ENCODE data around the gene S100P. TPM values are rescaled to one million over a fixed set of nuclear protein-coding genes. Genes with fewer than 3 reads are reported as not detected.

Gene S100P
- total and polyA plus RNA-seq, 9 donors = 0.37 to 2.1 (median 0.86) TPM; not detected in 3

DNA sequence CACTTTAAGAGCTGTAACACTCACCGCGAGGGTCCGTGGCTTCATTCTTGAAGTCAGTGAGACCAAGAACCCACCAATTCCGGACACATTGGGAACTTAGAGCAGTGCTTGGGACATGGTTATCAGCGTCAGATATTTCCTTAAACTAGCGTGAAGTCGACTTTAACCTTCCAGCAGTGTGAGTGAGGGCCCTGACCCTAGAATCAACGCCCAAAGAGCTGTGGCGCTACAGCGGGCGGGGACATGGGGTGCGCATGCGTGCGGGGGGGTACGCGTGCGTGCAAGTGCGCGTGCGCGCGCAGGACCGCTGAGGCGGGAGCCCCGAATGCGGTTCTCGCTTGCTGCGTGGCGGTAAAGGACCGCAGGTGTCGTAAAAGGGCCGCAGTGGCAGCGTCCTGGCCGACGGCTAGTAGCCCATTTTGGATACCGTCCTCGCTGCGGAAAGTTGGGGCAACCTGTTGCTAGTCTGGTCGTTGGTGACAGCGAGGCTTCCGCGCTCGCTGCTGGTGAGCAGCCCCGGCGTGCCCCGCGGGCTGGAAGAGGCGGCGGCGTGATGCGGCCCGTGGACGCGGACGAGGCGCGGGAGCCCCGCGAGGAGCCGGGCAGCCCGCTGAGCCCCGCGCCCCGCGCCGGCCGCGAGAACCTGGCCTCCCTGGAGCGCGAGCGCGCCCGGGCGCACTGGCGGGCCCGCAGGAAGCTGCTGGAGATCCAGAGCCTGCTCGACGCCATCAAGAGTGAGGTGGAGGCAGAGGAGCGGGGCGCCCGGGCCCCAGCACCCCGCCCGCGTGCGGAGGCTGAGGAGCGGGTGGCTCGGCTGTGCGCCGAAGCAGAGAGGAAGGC lies 19.8 kb upstream of the S100P start:
- TF ChIP-seq CTCF (IDR thresholded peaks at IDR 0.05) = no peak
- no peak for TF ChIP-seq POLR2A (IDR thresholded peaks at IDR 0.05)
- TF ChIP-seq EP300 (IDR thresholded peaks at IDR 0.05) = no peak
- intact Hi-C loops (cut with DNase I) = no loop called here
- Histone ChIP-seq H3K9me3 (no peaks in the 10 kb centered on the region), H3K27ac (peak overlapping the region; percentile 43 to 79), H3K4me1 (ENCODE audit: insufficient read depth) (peaks cover 19% of the 10 kb centered on the region), H3K36me3 (no peaks in the 10 kb centered on the region), H3K27me3 (no peaks in the 10 kb centered on the region), H3K4me3 (peak overlapping the region; percentile 81)
- peak; percentile 95 to 97 (median 95) for DNase-seq
- 0 to 1% (median 1%) methylated on average over 78 to 89 of the region's 89 CpGs for WGBS, 3 donors

- TF ChIP-seq POLR2A (IDR thresholded peaks at IDR 0.05) (no peak), EP300 (IDR thresholded peaks at IDR 0.05) (no peak), CTCF (IDR thresholded peaks at IDR 0.05) (no peak)
- no peaks in the 10 kb centered on the region for H3K36me3 ChIP-seq
- intact Hi-C loops (cut with DNase I) = no loop called here
- no peaks in the 10 kb centered on the region for H3K27me3 ChIP-seq
- H3K9me3 ChIP-seq = no peaks in the 10 kb centered on the region
- H3K27ac ChIP-seq = peak overlapping the region; percentile 43 to 79
- peaks cover 19% of the 10 kb centered on the region for H3K4me1 ChIP-seq (ENCODE audit: insufficient read depth)
- peak overlapping the region; percentile 81 for H3K4me3 ChIP-seq
- WGBS, 3 donors = 3 to 5% (median 4%) methylated on average over 40 of the region's 40 CpGs
- no peak for DNase-seq
These were observed 19.1 kb upstream of the S100P start for GRCh38 chr4:6674500-6675149.

DNA sequence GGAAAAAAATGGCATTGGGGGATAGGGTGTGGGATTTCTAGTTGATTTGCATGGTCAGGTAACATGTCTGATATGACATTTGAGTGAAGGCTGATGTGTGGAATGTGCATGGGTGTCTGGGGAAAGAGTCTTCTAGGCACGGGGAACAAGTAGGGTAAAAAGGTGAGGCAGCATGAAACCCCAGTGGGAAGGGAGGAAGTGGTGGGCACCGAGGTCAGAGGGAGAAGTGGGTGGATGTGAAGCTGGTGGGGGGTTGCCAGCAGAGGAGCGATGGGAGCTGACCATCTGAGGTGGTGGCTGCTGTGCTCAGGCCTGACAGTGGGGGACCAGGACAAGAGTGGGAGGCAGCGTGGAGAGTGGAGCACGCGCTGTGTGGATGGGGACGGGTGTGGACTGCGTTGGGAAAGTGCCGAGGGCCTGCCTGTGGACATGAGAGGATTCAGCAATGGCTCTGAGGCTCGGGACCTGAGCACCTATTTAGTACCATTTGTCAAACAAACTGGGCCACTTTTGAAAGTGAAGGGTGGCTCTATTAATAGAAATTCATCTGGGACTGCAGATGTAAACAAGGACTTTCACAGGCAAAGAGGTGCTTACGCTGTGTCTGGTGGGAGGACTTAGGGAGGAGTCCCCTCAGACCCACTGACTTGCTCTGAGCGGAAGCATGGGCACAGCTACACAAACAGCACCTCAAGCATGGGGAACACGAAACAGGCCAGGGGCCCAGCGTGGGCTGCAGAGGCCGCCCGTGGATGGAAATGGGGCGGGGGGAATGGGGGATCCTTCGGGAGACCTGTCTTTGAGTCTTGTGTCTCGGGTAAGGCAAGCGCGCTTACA lies 16.7 kb upstream of the S100P start:
- 89 to 91% (median 91%) methylated on average over 21 of the region's 21 CpGs for WGBS, 3 donors
- intact Hi-C loops (cut with DNase I) = no loop called here
- H3K4me1 ChIP-seq (ENCODE audit: insufficient read depth) = peaks cover 19% of the 10 kb centered on the region
- H3K9me3 ChIP-seq = no peaks in the 10 kb centered on the region
- H3K27me3 ChIP-seq = no peaks in the 10 kb centered on the region
- TF ChIP-seq EP300 (IDR thresholded peaks at IDR 0.05) (no peak), CTCF (IDR thresholded peaks at IDR 0.05) (no peak), POLR2A (IDR thresholded peaks at IDR 0.05) (no peak)
- no peak overlapping the region for H3K4me3 ChIP-seq
- no peak for DNase-seq
- H3K27ac ChIP-seq = no peak overlapping the region
- no peaks in the 10 kb centered on the region for H3K36me3 ChIP-seq

DNA sequence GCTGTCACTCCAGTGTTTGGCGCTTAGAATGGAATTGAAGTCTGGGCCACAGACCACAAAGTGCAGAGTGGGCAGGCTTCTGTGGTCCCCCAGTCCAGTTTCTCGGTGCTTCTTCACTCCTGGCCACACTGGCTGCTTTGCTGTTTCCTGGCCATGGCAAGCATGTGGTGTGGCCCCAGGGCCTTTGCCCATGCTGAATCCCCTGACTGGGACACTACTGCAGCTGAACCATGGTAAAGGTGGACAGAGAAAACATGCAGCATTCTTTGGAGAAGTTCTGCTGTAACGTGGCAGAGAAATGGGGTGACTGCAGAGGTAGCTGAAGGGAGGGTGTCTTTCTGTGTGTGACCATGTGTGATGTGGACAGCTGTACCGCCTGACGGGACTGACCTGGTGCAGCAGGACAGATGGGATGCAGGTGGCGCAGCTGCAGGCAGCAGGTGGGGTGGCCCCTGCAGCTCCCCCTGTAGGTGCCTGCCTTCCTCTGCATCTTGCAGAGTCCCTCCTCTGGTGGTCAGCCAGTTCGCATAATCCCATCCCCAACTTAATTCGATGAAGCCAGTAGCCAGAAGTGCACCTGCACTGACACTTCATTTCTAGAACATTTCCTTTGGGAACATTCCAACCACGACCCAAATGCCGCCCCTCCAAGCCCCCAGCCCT lies 13.2 kb upstream of the S100P start:
- no peak overlapping the region for H3K4me3 ChIP-seq
- 79 to 82% (median 80%) methylated on average over 10 of the region's 10 CpGs for WGBS, 3 donors
- no peak for TF ChIP-seq EP300 (IDR thresholded peaks at IDR 0.05)
- TF ChIP-seq CTCF (IDR thresholded peaks at IDR 0.05) = no peak
- TF ChIP-seq POLR2A (IDR thresholded peaks at IDR 0.05) = no peak
- H3K9me3 ChIP-seq = no peaks in the 10 kb centered on the region
- H3K27ac ChIP-seq = no peak overlapping the region
- no peaks in the 10 kb centered on the region for H3K36me3 ChIP-seq
- DNase-seq = no peak
- H3K4me1 ChIP-seq (ENCODE audit: insufficient read depth) = peaks cover 10% of the 10 kb centered on the region
- intact Hi-C loops (cut with DNase I) = no loop called here
- no peaks in the 10 kb centered on the region for H3K27me3 ChIP-seq

All from ovary (tissue), 9 donors.